Activated naive CD4-positive, alpha-beta T cell (primary cell): Measurements from ENCODE around the gene WDPCP.
"Not testable (repeated sequence)": the region's sequence is repeated elsewhere in the genome, so short reads cannot be mapped to it uniquely, and the experiment has no call there.

ENCODE experiments used
- DNase-seq, 4 experiments: peaks; one replicate each; lab custom pipeline; 2025; lab: John Stamatoyannopoulos, UW

WDPCP gene

GRCh38 chr2:63369146-63369545 lies 219.1 kb downstream of the WDPCP start:
- no peak for DNase-seq

GRCh38 chr2:63364866-63365265 lies 223.4 kb downstream of the WDPCP start:
- no peak for DNase-seq

GRCh38 chr2:63357722-63358121 lies 230.6 kb downstream of the WDPCP start:
- not testable (repeated sequence) for DNase-seq

GRCh38 chr2:63347361-63347760 lies 240.9 kb downstream of the WDPCP start:
- DNase-seq, result no peak

- DNase-seq, result no peak
These were observed 241.9 kb downstream of the WDPCP start for GRCh38 chr2:63346411-63346810.

- DNase-seq, result no peak
These were observed 243.0 kb downstream of the WDPCP start for GRCh38 chr2:63345285-63345633.

- no peak for DNase-seq
These were observed 243.5 kb downstream of the WDPCP start for GRCh38 chr2:63344575-63345284.

- DNase-seq, result no peak
These were observed 244.7 kb downstream of the WDPCP start for GRCh38 chr2:63343397-63344109.

GRCh38 chr2:63340443-63340842 lies 247.8 kb downstream of the WDPCP start:
- DNase-seq, result no peak

- DNase-seq, result no peak
These were observed 253.4 kb downstream of the WDPCP start for GRCh38 chr2:63334910-63335309.

- DNase-seq, result no peak
These were observed 261.8 kb downstream of the WDPCP start for GRCh38 chr2:63326473-63326872.

- DNase-seq, result not testable (repeated sequence)
These were observed 264.6 kb downstream of the WDPCP start for GRCh38 chr2:63323662-63324061.

GRCh38 chr2:63321973-63322372 lies 266.3 kb downstream of the WDPCP start:
- DNase-seq, result not testable (repeated sequence)

- no peak for DNase-seq
These were observed 267.6 kb downstream of the WDPCP start for GRCh38 chr2:63320669-63321068.

GRCh38 chr2:63310614-63311013 lies 277.7 kb downstream of the WDPCP start:
- DNase-seq, result no peak

- DNase-seq, result no peak
These were observed 286.8 kb downstream of the WDPCP start for GRCh38 chr2:63301481-63301880.

GRCh38 chr2:63300835-63301234 lies 287.4 kb downstream of the WDPCP start:
- DNase-seq, result no peak

GRCh38 chr2:63287956-63288355 lies 300.3 kb downstream of the WDPCP start:
- DNase-seq, result no peak

GRCh38 chr2:63286520-63286919 lies 301.8 kb downstream of the WDPCP start:
- DNase-seq, result not testable (repeated sequence)

- DNase-seq, result no peak
These were observed 305.0 kb downstream of the WDPCP start for GRCh38 chr2:63283273-63283672.

- no peak for DNase-seq
These were observed 315.7 kb downstream of the WDPCP start for GRCh38 chr2:63272560-63272959.

- DNase-seq, result no peak
These were observed 317.6 kb downstream of the WDPCP start for GRCh38 chr2:63270717-63271116.

- no peak for DNase-seq
These were observed 319.3 kb downstream of the WDPCP start for GRCh38 chr2:63268946-63269345.

- DNase-seq, result no peak
These were observed 327.1 kb downstream of the WDPCP start for GRCh38 chr2:63261137-63261621.
